ENCODE results near the gene PTGER4.
"Not testable (repeated sequence)": the region's sequence is repeated elsewhere in the genome, so short reads cannot be mapped to it uniquely, and the experiment has no call there.

The PTGER4 gene

DNA sequence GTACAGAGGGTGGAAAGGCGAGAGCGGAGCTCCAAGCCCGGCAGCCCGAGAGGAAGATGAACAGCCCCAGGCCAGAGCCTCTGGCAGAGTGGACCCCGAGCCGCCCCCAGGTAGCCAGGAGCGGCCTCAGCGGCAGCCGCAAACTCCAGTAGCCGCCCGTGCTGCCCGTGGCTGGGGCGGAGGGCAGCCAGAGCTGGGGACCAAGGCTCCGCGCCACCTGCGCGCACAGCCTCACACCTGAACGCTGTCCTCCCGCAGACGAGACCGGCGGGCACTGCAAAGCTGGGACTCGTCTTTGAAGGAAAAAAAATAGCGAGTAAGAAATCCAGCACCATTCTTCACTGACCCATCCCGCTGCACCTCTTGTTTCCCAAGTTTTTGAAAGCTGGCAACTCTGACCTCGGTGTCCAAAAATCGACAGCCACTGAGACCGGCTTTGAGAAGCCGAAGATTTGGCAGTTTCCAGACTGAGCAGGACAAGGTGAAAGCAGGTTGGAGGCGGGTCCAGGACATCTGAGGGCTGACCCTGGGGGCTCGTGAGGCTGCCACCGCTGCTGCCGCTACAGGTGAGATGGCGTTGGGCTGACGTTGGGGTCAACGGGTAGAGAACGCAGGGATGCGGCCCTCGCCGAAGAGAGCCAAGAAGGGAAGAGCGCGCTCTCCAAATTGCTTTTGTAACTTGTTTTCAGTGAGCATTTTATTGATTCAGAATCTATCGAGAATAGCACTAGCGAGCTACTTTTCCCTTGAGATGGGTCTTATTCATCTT lies at the start of gene PTGER4:
TSS of gene PTGER4 (plus strand) at position 3 of the 769 bp plus-strand sequence. CDS start 1,079 bp downstream, outside the sequence.
- no peak for DNase-seq (ENCODE audit: low read depth in 2 of 2)

DNA sequence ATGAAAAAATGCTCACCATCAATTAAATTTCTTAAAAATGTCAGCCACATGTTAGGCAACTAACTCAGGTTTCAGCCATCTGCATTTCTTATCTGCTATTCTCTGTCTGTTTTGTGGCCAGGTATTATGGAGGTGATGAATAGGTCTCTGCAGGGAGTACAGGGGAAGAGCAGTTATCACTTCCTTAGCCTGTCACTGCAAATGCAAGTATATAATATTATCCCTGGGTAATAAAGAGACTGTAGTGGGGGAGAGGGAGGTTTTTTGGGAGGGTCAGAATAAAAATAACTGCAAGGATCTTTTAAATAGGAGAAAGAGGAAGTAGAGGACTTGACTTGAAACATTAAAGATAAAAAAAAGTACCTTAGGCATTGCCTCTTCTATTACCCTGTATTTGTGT lies 49.6 kb upstream of the PTGER4 start:
- DNase-seq (ENCODE audit: low read depth in 2 of 2) = no peak

DNA sequence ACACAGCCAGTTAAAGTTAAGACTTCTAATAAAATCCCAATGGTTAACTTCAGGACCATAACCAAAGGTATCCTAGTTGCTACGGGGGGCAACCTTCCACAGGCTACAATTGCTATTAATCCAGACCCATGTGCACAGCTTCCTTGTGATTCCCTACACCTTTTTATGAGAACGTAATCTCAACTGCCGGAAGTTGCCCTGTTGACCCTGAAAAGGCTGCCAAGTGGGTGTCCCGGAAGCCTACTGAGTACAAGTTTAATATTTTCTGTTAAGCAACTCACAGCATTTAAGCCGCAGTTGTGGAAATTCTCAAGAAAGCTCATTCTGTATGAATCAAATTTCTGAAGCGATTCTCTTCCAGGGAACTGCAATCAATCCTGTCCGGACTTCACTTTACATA lies 48.5 kb upstream of the PTGER4 start:
- no peak for DNase-seq (ENCODE audit: low read depth in 2 of 2)

DNA sequence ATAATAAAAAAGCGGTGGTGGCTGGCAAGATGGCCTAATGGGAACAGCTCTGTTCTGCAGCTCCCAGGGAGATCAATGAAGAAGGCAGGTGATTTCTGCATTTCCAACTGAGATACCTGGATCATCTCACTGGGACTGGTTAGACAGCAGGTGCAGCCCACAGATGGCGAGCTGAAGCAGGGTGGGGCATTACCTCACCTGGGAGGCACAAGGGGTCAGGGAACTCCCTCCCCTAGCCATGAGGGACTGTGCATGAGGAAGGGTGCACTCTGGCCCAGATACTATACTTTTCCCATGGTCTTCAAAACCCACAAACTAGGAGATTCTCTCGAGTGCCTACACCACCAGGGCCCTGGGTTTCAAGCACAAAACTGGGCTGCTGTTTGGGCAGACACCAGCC lies 45.6 kb upstream of the PTGER4 start:
- DNase-seq (ENCODE audit: low read depth in 2 of 2) = no peak

DNA sequence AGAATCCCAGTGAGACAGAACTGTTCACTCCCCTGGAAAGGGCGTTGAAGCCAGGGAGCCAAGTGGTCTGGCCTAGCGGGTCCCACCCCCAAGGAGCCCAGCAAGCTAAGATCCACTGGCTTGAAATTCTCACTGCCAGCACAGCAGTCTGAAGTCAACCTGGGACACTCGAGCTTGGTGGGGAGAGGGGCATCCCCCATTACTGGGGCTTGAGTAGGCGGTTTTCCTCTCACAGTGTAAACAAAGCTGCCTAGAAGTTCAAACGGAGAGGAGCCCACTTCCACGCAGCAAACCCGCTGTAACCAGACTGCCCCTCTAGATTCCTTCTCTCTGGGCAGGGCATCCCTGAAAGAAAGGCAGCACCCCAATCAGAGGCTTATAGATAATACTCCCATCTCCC lies 45.1 kb upstream of the PTGER4 start:
- DNase-seq (ENCODE audit: low read depth in 2 of 2) = no peak

DNA sequence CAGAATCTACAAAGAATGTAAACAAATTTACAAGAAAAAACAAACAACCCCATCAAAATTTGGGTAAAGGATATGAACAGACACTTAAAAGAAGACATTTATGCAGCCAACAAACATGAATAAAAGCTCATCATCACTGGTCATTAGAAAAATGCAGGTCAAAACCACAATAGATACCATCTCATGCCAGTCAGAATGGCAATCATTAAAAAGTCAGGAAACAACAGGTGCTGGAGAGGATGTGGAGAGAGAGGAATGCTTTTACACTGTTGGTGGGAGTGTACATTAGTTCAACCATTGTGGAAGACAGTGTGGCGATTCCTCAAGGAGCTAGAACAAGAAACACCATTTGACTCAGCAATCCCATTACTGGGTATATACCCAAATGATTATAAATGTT lies 40.2 kb upstream of the PTGER4 start:
- not testable (repeated sequence) for DNase-seq (ENCODE audit: low read depth in 2 of 2)

DNA sequence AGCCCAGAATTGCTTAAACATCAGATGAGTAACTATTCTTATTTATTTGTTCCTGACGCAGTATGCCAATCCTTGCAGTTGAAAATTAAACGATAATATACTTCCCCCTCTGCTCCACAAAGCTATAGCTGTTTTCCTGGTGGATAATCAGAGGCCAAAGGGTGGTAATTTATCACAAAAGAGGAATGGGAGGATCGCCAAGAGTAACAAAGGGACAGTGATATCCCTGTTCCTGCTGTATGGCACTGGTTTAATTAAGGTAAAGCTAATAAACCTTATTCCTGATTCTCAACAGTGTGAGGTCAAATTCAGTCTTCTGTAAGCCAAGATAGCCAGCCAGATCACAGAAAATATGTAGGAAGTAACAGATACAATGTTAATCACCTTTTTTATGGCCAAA lies 33.4 kb upstream of the PTGER4 start:
- no peak for DNase-seq (ENCODE audit: low read depth in 2 of 2)

DNA sequence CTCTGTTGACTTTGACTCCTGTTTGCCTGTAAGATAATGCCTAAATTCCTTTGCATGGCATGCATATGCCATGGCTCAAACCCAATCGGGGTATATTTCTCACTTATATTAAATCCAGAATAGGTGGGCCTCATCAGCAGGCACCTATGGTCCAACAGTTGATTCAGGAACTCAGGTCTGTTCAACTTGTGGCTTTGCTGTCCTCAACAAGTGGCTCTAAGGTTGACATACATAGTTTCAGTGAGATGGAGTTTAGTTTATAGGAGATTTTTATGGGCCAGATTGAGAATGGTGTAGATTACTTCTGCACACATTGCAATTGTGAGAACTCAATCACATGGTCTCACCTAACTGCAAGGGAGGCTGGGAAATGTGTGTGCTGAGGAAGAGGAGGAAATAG lies 31.6 kb upstream of the PTGER4 start:
- no peak for DNase-seq (ENCODE audit: low read depth in 2 of 2)

DNA sequence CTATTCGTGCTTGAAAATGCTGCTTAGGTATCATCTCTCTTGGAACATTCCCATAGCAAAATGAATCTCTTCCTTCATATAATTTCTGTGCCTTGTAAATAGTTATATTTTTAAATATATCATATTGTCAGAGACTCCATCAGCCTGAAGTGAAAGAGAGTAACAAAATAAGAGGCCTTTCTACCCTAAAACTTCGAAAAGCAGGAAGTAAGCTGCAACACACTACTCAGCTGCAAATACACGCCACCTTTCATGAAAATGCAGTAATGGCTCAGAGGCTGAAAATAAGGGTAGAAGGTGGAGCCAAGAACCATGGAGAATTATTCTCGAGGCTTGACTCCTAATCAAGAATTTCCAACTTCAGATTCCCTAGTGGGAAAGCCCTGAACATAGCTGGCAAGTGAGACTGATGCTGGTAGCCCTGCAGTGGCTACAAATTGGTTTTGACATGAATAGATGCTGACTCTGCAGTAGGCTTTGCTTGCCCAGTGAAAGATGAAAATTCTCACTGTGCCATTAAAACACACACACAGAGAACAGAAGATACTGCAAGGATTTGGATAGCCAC lies 30.2 kb upstream of the PTGER4 start:
- no peak for DNase-seq (ENCODE audit: low read depth in 2 of 2)

DNA sequence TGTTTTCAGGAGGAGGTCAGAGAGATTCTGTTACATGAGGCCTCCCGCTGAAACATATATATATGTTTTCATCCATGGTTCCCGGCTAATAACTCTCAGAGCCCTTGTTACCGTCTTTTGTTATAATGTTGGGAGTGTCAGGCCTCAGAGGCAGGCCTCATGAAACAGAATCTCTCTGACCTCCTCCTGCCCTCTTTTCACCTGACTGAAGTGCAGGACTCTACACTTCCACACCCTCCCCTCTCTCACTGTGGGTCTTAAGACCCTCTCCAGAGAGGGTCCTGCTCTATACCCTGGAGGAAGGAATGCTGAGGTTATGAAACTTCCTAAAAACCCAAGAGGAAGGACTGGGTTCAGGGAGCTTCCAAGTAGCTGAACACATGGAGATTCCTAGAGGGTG lies 28.5 kb upstream of the PTGER4 start:
- DNase-seq (ENCODE audit: low read depth in 2 of 2) = no peak

DNA sequence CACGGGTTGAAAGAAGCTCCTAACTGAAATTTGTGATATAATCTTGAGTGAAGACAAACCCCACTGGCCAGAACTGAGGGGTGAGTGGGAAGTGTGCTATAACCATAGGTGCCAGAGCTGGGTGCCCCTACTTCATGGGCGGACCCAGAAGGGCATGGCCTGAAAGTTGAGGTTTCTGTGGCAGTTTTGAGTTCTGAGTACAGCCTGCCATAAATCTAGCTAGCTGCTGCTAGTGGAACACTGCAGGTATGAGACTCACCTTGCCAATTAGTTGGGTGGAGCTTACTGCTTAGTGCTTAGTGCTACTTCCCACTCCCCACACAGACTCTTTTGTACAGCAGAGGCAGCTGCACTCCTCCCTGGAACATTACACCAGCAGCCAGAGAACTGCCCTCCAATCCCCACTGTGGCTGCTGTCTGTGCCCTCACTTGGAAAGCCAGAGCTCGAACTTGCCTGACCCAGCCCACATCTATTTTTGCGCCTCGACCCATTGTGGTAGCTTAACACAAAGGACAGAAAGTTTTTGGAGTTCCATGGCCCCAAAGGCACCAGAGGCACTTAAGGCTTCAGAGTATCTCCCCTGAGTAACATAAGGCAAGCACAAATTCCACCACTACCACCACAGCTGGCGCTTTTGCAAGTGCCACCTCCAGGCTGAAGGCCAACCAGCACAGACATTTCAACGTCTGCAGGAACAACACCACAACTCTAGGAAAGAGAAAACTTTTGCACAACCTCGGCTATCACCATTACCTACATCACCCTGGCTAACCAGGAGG lies 27.1 kb upstream of the PTGER4 start:
- no peak for DNase-seq (ENCODE audit: low read depth in 2 of 2)

DNA sequence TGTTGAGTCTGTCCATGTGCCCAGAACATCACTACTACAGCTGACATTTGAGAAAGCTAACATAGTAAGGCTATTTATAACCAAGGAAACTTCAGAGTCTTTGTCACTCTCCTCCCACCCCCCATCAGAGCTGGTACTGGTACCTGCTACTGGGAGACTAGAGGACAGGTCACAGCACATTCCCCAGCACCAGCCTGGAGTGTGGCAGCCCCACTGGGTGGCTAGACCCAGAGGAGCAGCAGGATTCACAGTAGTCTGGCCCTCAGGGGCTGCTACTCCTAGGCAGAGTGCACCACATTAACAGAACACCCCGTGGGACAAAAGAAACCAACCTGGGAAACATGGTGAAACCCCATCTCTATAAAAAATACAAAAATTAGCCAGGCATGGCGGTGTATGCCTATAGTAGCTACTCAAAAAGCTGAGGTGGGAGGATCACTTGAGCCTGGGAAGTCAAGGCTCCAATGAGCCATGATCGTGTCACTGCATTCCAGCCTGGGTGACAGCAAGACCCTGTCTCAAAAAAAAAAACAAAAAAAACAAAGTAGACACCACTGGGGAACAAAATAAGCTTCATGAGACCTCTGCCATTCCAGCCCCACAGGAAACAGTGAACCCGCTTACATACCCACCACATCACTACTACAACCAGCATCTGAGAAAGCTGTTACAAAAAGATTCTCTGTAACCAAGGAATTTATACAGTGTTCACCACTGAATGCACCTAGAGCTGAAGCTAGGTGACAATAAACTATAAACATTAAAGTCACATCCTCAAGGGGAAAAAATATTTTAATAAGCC lies 26.3 kb upstream of the PTGER4 start:
- DNase-seq (ENCODE audit: low read depth in 2 of 2) = no peak

DNA sequence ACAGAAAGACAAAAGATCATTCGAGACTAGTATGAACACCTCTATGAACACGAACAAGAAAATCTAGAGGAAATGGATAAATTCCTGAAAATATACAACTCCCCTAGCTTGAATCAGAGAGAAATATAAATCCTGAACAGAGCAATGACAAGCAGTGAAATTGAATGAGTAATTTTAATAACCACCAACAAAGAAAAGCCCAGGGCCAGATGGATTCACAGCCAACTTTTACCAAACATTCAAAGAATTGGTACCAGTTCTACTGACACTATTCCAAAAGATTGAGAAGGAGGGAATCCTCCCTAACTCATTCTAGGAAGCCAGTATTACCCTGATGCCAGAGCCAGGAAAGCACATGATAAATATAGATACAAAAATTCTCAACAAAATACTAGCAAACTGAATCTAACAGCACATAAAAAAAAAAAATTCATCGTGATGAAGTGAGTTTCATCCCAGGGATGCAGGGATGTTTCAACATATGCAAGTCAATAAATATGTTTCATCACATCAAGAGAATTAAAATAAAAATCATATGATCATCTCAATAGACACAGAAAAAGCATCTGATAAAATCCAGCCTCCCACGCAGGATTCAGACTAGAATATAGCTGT lies 25.2 kb upstream of the PTGER4 start:
- no peak for DNase-seq (ENCODE audit: low read depth in 2 of 2)

DNA sequence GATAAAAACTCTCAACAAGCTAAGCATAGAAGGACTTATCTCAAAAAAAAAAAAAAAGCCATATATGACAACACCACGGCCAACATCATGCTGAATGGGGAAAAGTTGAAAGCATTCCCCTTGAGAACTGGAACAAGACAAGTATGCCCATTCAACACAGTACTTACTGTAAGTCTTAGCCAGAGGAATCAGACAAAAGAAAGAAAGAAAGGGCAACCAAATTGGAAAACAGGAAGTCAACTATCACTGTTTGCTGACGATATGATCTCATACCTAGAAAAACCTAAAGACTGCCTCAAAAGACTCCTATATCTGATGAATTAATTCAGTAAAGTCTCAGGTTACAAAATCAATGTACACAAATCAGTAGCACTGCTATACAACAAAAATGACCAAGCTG lies 24.6 kb upstream of the PTGER4 start:
- DNase-seq (ENCODE audit: low read depth in 2 of 2) = no peak

DNA sequence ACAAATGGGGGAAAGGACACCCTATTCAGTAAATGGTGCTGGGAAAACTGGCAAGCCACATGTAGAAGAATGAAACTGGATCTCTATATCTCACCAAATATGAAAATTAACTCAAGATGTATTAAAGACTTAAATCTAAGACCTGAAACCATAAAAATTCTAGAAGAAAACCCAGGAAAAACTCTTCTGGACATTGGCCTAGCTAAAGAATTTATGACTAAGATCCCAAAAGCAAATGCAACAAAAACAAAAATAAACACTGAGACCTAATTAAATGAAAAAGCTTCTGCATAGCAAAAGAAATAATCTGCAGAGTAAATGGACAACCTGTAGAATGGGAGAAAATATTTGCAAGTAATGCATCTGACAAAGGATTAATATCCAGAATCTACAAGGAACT lies 23.6 kb upstream of the PTGER4 start:
- DNase-seq (ENCODE audit: low read depth in 2 of 2) = not testable (repeated sequence)

DNA sequence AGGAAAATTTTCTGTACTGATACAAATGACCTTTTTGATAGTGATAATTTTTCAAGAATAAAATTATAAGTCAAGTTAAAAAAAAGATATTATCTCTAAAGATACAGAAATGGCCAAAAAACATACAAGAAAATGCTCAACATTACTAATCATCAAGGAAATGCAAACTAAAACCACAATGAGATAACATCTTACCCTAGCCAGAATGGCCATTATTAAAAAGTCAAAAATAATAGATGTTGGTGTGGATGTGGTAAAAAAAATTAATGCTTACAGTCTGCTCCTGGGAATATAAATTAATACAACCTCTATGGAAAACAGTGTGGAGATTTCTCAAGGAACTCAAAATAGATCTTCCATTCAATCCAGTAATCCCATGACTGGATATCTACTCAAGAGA lies 22.9 kb upstream of the PTGER4 start:
- no peak for DNase-seq (ENCODE audit: low read depth in 2 of 2)

DNA sequence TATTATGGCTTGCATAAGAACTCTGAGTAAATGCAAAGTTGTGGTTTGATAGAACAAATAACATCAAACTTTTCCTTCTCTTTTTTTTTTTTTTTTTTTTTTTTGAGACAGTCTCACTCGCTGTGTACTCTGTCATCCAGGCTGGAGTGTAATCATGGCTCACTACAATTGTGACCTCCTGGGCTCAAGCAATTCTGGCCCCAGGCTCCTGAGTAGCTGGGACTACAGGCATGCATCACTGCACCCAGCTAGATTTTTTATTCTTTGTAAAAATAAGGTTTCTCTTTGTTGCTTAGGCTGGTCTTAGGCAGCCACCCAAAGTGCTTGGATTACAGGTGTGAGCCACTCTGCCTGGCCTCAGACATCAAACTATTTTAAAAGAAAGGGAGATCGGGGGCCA lies 19.0 kb upstream of the PTGER4 start:
- no peak for DNase-seq (ENCODE audit: low read depth in 2 of 2)

DNA sequence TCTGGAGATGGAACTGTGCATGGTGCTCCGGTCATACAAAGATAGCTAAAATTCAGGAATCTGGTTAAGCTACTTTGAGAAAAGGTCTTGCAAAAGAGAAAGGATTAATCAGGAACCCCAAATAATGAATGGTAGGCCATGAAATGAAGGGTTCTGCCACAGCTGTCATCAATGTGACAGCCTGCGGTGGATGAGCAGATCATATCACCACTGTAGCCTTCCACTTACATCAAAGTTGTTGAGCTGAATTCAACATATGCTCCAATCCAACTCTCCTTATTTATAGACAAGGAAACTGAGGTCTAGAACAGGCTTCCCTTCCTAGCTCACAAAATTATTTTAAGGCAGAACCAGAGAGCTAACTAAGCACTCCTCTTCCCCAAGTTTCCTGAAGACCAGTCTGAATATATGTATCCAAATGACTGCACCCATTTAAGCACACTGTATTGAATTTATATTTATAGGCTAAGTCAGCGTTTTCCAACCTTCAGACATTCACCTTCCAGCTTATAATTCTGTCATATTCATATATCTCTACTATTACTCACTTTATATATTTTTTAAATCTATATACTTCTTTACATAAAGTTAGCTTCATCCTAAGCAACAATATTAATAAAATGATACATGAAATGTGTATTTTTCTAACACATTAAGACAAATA lies 13.9 kb upstream of the PTGER4 start:
- DNase-seq (ENCODE audit: low read depth in 2 of 2) = no peak

DNA sequence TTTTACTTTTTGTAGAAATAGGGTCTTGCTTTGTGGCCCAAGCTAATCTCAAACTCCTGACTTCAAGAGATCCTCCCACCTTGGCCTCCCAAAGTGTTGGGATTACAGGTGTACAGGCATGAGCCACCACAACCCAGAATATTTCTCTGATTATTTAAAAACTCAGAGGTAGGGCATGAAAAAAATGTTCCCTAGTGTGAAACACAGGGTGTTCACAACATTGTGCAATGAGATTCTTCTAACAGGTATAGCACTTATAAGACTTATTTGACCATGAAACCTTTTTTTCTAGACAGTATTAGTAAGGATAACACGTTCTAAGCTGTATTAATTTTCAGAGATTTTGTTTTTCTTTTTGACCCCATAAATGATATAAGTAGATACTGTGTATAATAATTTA lies 13.1 kb upstream of the PTGER4 start:
- DNase-seq (ENCODE audit: low read depth in 2 of 2) = no peak

DNA sequence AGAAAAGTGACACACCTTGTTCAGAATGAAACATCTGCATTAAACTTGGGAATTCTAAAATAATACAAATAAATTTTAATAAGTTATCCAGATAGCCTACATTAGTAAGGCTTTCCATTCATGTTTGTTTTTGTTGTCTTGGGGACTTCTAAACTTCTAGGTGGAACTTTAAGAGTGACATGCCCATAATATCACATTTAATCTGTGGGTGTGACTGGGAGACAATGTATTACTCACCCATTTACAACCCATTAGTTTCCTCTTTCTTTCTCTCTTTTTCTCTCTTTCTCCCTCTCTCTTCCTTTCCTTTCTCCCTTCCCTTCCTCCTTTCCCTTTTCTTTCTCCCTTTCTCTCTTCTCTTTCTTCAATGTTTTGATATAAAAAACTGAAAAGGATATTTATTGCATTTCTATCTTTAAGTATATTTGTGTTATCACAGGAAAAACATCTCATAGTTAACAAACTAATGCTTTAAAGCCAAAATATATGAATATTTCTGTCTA lies 12.5 kb upstream of the PTGER4 start:
- no peak for DNase-seq (ENCODE audit: low read depth in 2 of 2)
